Heart right ventricle (tissue), 16 donors: ENCODE measurements around the gene WIPF2. TPM values are rescaled to one million over a fixed set of nuclear protein-coding genes. Genes with fewer than 3 reads are reported as not detected.
A peak's percentile ranks its signal among the peaks of the same experiment; 100 is the strongest.
"Not testable (repeated sequence)": the region's sequence is repeated elsewhere in the genome, so short reads cannot be mapped to it uniquely, and the experiment has no call there.

ENCODE experiments used
- ATAC-seq, 8 donors: fragments of 200-7000 bp; cut with Tn5 transposase; one replicate each; pipeline ENCODE4 v1.9.1; 2020; ENCODE audit warnings: mild to moderate bottlenecking in 8 of 8, moderate library complexity in 8 of 8, moderate number of reproducible peaks in 1 of 8
- DNase-seq, 2 donors: peaks; one replicate each; pipeline ENCODE4 v3.0.0-alpha.2; 2020
- H3K27ac ChIP-seq, 10 donors: fragments of 200-600 bp; sonication (generic) in 2 of 10; one replicate each; pipeline versions ENCODE4 v1.5.0 to v1.8.0; 2020 to 2022; ENCODE audit warnings: mild to moderate bottlenecking in 3 of 10
- H3K27me3 ChIP-seq, 7 donors: fragments of 200-600 bp; one replicate each; pipeline ENCODE4 v1.8.0; 2021 to 2022; ENCODE audit warnings: mild to moderate bottlenecking in 2 of 7
- H3K36me3 ChIP-seq, 9 donors: fragments of 200-600 bp; sonication (generic) in 1 of 9; one replicate each; pipeline versions ENCODE4 v1.5.0 to v1.8.0; 2020 to 2022; ENCODE audit warnings: mild to moderate bottlenecking in 2 of 9
- H3K4me1 ChIP-seq, 9 donors: fragments of 200-600 bp; sonication (generic) in 1 of 9; one replicate each; pipeline versions ENCODE4 v1.5.0 to v1.8.0; 2020 to 2022; ENCODE audit warnings: mild to moderate bottlenecking in 4 of 9
- H3K4me3 ChIP-seq, 10 donors: fragments of 200-600 bp; sonication (generic) in 2 of 10; one replicate each; pipeline versions ENCODE4 v1.5.0 to v1.8.0; 2020 to 2022; ENCODE audit warnings: mild to moderate bottlenecking in 7 of 10, moderate library complexity in 2 of 10
- H3K9me3 ChIP-seq, 11 donors: fragments of 200-600 bp in 10 of 11; sonication (generic) in 2 of 11; one replicate each; pipeline versions ENCODE4 v1.5.0 to v1.8.0; 2013 to 2022; ENCODE audit warnings: mild to moderate bottlenecking in 2 of 11, control low read depth in 1 of 11, moderate library complexity in 1 of 11
- CTCF ChIP-seq, 9 donors: fragments of 200-600 bp; sonication (generic) in 2 of 9; IDR thresholded peaks; one replicate each; pipeline versions ENCODE4 v1.5.0 to v1.8.0; 2021 to 2022; ENCODE audit warnings: antibody characterized with exemption in 9 of 9, mild to moderate bottlenecking in 5 of 9, moderate library complexity in 1 of 9
- WGBS, 2 donors: extraction: QIAGEN DNeasy Blood & Tissue Kit; methylation state at CpG; one replicate each; pipeline ENCODE4 v1.1.7; 2013; ENCODE audit warnings: inconsistent platforms in 1 of 2; 5-methylcytosine and 5-hydroxymethylcytosine counted together
- intact Hi-C, 10 donors: fragments of 100-400 bp; cut with DNase I; formaldehyde crosslinking; loops; one replicate each; pipeline versions ENCODE4 v1.11.1 to v1.14.2; 2022
- polyA plus RNA-seq, 2 donors: library from polyadenylated mRNA; stranded (reverse); fragments of 200-250 nt; gene quantifications; one replicate each; pipeline ENCODE4 v1.2.3, GENCODE V29; 2013
- total RNA-seq, 10 donors: library from RNA; stranded (reverse); fragmentation: NEBNext Ultra II Directional in 3 of 10; extraction: Animal tissue kit (Norgen Biotek cat#: 25700) in 3 of 10; gene quantifications; one replicate each; pipeline versions ENCODE4 v1.2.1 to v1.2.4, GENCODE V29; 2021 to 2023
- donor health status: Arrhythmogenic right ventricular cardiomyopathy.
- donor health status: ischemic (EF 13 %, LVEDD 7.1; RV severe dilation, severe dysfunction).
- donor health status: healthy with polysubstance abuse.
- donor health status: DM: no; HTN: yes; CAD: no.
- donor health status: DM: no; HTN: no; CAD: no.
- donor health status: ischemic (EF 25% LVEDD 6.9; RV normal size, moderate dysfunction).
- donor health status: ischemic (EF 25% LVEDD 5.7; RV mildly dilated, moderate dysfunction).
- donor health status: healthy.
- donor health status: DM: yes; HTN: yes; CAD: no.
- donor health status: Ischemic cardiomyopathy.
- donor health status: ischemic (EF 35%, LVEDD 5.7; RV mildly dilated, moderate dysfunction).
- donor health status: nonischemic (EF 11% LVEDD 7.7; RV severe dilation, severe dysfunction).
- donor health status: DM: yes; HTN: yes; CAD: no.
- donor health status: PGD.
- donor health status: ischemic (EF 29% LVEDD 5.4; RV normal size, mild dysfunction).
- donor health status: nonischemic (EF 23%, LVEDD 6.1; RV moderate dilation, normal function).

Gene WIPF2
- total and polyA plus RNA-seq, 12 donors: 5.1 to 16.0 (median 12.5) TPM

GRCh38 chr17:40301315-40301714 lies 82.2 kb downstream of the WIPF2 start:
- WGBS, 2 donors: 53 to 68% methylated on average over 4 of the region's 4 CpGs
- Histone ChIP-seq H3K36me3 (peaks cover 0 to 20% (median 0%) of the 10 kb centered on the region in 9 donors), H3K9me3 (no peaks in the 10 kb centered on the region), H3K4me3 (no peak overlapping the region), H3K27me3 (no peaks in the 10 kb centered on the region), H3K27ac (no peak overlapping the region), H3K4me1 (peaks cover 0 to 68% (median 39%) of the 10 kb centered on the region in 9 donors)
- no peak for ATAC-seq
- intact Hi-C loops: loop anchor here in 9 of 10 donors (5.0 to 10.0 kb wide), 8 partner anchors 113 to 263 kb away; partner anchors contain the start of genes TOP2A (in 6 of the 9) and CCR7 (in 1 of the 9)
- TF ChIP-seq CTCF (IDR thresholded peaks at IDR 0.05): peak in 7 of 9 donors; percentile 20 to 52 (median 44)
- DNase-seq: no peak

GRCh38 chr17:40303009-40303657 lies 84.0 kb downstream of the WIPF2 start:
- peak; percentile 43 to 89 (median 81) for TF ChIP-seq CTCF (IDR thresholded peaks at IDR 0.05)
- H3K27me3 ChIP-seq: no peaks in the 10 kb centered on the region
- peaks cover 0 to 20% (median 0%) of the 10 kb centered on the region in 9 donors for H3K36me3 ChIP-seq
- intact Hi-C loops: loop anchor here (1.0 to 10.0 kb wide), 13 partner anchors 50 to 262 kb away; partner anchors contain the start of genes TOP2A (in 6 of the 10) and CCR7 (in 1 of the 10)
- WGBS, 2 donors: 42 to 43% methylated on average over 4 of the region's 4 CpGs
- peaks cover 5 to 70% (median 51%) of the 10 kb centered on the region in 9 donors for H3K4me1 ChIP-seq
- H3K4me3 ChIP-seq: no peak overlapping the region
- peak in 1 of 2 donors; percentile 71 for DNase-seq
- H3K9me3 ChIP-seq: no peaks in the 10 kb centered on the region
- peak overlapping the region in 6 of 10 donors; percentile 14 to 76 (median 22) for H3K27ac ChIP-seq
- peak in 7 of 8 donors; percentile 51 to 72 (median 65) for ATAC-seq

GRCh38 chr17:40303708-40304551 lies 84.8 kb downstream of the WIPF2 start:
- Histone ChIP-seq H3K36me3 (peaks cover 0 to 20% (median 0%) of the 10 kb centered on the region in 9 donors), H3K27me3 (no peaks in the 10 kb centered on the region), H3K4me3 (no peak overlapping the region), H3K9me3 (no peaks in the 10 kb centered on the region), H3K27ac (peak overlapping the region in 7 of 10 donors; percentile 14 to 76 (median 41)), H3K4me1 (peaks cover 8 to 70% (median 51%) of the 10 kb centered on the region in 9 donors)
- 39 to 44% methylated on average over 5 of the region's 5 CpGs for WGBS, 2 donors
- ATAC-seq (peak; percentile 48 to 73 (median 63)), DNase-seq (no peak)
- no peak for TF ChIP-seq CTCF (IDR thresholded peaks at IDR 0.05)
- intact Hi-C loops: loop anchor here (1.0 to 10.0 kb wide), 13 partner anchors 49 to 261 kb away; partner anchors contain the start of genes TOP2A (in 6 of the 10) and CCR7 (in 1 of the 10)

- not testable (repeated sequence) for H3K4me3 ChIP-seq, DNase-seq, H3K9me3 ChIP-seq, H3K27me3 ChIP-seq
- H3K36me3 ChIP-seq: peaks cover 0 to 20% (median 0%) of the 10 kb centered on the region in 9 donors
- intact Hi-C loops: loop anchor here in 9 of 10 donors (5.0 to 10.0 kb wide), 8 partner anchors 110 to 260 kb away; partner anchors contain the start of genes TOP2A (in 6 of the 9) and CCR7 (in 1 of the 9)
- WGBS, 2 donors: 73 to 93% methylated on average over 5 of the region's 5 CpGs
- peak in 2 of 8 donors; percentile 6 to 32 for ATAC-seq
- H3K4me1 ChIP-seq: peaks cover 11 to 70% (median 51%) of the 10 kb centered on the region in 9 donors
- H3K27ac ChIP-seq: peak overlapping the region in 5 of 10 donors; percentile 8 to 76 (median 23)
Observed at GRCh38 chr17:40304552-40304863, 85.4 kb downstream of the WIPF2 start.

GRCh38 chr17:40304866-40305265 lies 85.8 kb downstream of the WIPF2 start:
- intact Hi-C loops: loop anchor here in 9 of 10 donors (5.0 to 10.0 kb wide), 8 partner anchors 110 to 260 kb away; partner anchors contain the start of genes TOP2A (in 7 of the 9) and CCR7 (in 1 of the 9)
- H3K9me3 ChIP-seq, H3K27me3 ChIP-seq, H3K4me3 ChIP-seq, ATAC-seq, DNase-seq: not testable (repeated sequence)
- 99% methylated on average over 5 of the region's 5 CpGs for WGBS, 2 donors
- peaks cover 14 to 70% (median 51%) of the 10 kb centered on the region in 9 donors for H3K4me1 ChIP-seq
- H3K36me3 ChIP-seq: peaks cover 0 to 20% (median 0%) of the 10 kb centered on the region in 9 donors
- H3K27ac ChIP-seq: peak overlapping the region in 4 of 10 donors; percentile 8 to 76 (median 18)
